ENCODE results near the gene WNT9A.

DNA sequence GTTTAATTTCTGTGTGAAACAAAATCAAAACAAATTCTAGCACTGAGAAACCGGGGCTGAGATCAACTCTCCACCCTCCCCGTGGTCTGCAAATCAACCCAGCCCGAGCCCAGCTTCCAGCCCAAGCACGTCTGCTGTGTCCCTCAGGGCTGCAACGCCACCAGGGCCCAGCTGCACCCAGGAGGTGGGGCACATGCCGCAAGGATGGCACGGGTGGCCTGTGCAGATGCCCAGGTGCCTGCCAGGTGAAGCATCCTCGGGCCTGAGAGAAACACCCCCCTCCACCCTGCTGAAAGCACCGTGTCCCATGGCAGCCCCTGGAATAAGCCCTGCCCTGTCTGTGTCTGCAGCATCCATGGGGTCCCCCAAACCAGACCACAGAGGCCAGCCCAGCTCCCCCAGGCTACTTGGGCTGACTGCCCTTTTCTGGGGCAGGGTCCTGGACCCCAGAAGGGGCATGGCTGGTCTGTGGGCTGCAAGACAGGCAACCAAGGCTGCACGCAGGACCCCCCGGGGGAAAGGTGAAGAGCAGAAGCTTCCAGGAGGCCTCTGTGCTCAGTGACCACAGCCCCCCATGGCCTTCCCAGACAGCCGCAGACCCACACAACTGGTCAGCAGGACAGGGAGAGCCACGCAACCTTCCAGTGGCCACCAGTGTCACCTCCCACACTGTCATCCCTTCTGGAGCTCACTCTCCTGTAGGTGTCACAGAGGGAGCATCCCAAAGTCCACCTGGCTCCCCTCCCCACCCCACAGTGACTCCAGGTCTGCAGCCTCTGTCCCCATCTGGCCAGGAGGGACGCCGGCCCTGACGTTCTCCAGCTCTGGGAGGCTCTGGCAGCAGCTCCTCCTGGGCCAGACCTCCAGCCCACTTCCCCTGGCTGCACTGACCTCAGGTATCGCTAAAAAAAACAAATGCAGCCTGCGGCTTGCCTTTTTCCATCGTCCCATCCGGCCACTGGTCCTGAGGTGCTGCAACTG is 7.7 kb downstream of the WNT9A start:
- TF ChIP-seq, protein P1, sequence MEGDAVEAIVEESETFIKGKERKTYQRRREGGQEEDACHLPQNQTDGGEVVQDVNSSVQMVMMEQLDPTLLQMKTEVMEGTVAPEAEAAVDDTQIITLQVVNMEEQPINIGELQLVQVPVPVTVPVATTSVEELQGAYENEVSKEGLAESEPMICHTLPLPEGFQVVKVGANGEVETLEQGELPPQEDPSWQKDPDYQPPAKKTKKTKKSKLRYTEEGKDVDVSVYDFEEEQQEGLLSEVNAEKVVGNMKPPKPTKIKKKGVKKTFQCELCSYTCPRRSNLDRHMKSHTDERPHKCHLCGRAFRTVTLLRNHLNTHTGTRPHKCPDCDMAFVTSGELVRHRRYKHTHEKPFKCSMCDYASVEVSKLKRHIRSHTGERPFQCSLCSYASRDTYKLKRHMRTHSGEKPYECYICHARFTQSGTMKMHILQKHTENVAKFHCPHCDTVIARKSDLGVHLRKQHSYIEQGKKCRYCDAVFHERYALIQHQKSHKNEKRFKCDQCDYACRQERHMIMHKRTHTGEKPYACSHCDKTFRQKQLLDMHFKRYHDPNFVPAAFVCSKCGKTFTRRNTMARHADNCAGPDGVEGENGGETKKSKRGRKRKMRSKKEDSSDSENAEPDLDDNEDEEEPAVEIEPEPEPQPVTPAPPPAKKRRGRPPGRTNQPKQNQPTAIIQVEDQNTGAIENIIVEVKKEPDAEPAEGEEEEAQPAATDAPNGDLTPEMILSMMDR (IDR thresholded peaks at IDR 0.05; ENCODE audit: low read length) = no peak
- TF ChIP-seq EZH2phosphoT487 (IDR thresholded peaks at IDR 0.05; ENCODE audit: low read length) (no peak), EZH2 (optimal IDR thresholded peaks at IDR 0.05; ENCODE audit: low read depth, low read length) (no peak)
